ENCODE results near the gene KCNMB4.

DNA sequence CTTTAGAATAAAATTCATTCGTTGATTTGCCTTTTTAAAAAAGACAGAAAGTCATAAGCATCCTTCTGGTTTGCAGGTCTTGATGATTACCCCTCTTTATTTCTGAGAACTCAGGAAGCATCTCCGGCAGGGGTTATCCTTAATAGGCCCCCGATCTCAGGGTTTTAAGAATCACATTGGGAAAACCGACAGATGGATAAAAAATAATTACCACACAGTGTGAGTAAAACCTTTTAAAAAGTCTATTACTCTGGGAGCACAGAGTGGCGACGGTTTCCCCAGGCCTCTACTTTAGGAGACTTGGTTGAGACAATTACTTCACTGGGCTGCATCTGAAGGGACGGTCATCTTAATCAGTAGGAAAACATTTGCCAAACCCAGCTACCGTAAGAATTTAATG, 56.5 kb downstream of the KCNMB4 start:
- TF ChIP-seq, protein P1, sequence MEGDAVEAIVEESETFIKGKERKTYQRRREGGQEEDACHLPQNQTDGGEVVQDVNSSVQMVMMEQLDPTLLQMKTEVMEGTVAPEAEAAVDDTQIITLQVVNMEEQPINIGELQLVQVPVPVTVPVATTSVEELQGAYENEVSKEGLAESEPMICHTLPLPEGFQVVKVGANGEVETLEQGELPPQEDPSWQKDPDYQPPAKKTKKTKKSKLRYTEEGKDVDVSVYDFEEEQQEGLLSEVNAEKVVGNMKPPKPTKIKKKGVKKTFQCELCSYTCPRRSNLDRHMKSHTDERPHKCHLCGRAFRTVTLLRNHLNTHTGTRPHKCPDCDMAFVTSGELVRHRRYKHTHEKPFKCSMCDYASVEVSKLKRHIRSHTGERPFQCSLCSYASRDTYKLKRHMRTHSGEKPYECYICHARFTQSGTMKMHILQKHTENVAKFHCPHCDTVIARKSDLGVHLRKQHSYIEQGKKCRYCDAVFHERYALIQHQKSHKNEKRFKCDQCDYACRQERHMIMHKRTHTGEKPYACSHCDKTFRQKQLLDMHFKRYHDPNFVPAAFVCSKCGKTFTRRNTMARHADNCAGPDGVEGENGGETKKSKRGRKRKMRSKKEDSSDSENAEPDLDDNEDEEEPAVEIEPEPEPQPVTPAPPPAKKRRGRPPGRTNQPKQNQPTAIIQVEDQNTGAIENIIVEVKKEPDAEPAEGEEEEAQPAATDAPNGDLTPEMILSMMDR (IDR thresholded peaks at IDR 0.05), result no peak
- no peak for TF ChIP-seq POLR2A (IDR thresholded peaks at IDR 0.05)
